GM18909 (cell line): ENCODE data around the gene MIPOL1.
"Not testable (repeated sequence)": the region's sequence is repeated elsewhere in the genome, so short reads cannot be mapped to it uniquely, and the experiment has no call there.

Source experiments
- ATAC-seq: cut with Tn5 transposase; IDR thresholded peaks from one replicate; pipeline ENCODE4 v1.9.1; 2021; ENCODE audit warnings: mild to moderate bottlenecking; ENCODE audit not compliant: unreplicated experiment, poor library complexity

Gene MIPOL1

DNA sequence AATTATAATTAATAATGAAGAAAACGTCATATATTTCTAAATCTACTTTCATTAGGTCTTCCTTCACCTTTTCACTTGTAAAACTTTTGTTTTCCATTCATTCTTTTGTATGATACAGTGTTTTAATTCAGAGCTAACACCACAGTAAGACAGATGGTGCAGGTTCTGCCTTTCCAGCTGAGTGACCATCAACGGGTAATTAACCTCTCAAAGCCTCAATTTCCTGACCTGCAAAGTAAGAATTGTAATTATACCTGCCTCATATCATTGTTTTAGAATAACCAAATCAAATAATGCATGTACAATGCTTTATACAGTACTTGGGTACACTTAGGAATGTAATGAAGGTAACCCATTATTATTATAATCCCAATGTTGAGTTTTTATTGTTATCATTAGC, 239.8 kb downstream of the MIPOL1 start:
- no peak for ATAC-seq

DNA sequence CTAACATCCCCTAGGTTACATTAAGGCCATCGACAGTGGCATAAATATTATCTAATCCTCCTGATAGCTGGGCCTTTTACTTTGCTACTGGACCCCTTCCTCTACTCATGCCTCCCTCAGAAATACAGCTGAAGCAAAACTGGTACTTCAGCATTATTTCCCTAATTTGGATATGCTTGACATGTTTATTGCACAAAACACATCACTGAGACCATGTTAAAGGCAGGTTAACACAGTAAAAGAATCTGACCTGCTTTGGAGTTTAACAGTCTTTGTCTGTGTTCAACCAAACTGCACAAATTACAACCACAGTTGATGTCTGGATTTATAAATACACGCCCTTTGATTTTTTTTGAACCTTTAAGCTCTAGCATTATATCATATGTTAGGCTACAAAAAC, 240.7 kb downstream of the MIPOL1 start:
- no peak for ATAC-seq

DNA sequence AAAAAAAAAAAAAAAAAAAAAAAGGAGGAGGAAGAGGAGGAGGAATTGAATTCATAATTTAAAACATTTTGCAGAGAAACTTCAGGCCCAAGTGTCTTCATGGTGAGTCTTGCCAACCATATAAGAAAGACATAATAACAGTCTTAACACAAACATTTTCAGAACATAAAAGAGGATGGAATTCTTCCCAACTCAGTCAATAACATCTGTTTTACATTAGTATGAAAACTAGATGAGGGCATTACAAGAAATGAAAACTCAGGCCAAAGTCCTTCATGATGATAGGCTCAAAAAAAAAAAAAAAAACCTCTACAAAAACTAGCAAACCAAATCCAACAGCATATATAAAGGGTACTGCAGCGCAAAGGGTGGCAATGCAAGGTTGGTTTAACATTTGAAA, 245.7 kb downstream of the MIPOL1 start:
- ATAC-seq, result no peak

DNA sequence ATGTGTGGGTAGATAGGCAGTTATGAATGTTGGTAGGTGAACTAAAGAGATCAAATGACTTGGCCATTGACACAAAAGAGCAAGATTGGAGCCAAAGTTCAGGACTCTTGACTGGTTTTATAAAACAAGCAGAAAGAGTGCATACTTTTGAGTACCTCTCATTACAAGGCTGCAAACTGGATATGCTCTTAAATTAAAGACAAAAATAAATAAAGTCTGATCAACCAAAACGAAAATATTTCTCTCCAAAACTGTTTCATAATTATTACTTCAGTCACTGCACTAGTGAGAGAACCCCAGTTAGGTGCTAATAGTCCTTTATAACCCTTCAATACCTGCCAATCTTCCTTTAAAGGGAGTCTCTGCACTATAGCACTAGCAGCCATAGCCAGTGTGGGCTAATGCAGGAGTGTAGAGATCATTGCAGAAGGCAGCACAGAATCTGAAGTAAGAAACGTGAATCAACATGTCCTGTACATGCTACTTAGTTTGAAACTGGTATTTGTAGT, 250.2 kb downstream of the MIPOL1 start:
- ATAC-seq, result no peak

DNA sequence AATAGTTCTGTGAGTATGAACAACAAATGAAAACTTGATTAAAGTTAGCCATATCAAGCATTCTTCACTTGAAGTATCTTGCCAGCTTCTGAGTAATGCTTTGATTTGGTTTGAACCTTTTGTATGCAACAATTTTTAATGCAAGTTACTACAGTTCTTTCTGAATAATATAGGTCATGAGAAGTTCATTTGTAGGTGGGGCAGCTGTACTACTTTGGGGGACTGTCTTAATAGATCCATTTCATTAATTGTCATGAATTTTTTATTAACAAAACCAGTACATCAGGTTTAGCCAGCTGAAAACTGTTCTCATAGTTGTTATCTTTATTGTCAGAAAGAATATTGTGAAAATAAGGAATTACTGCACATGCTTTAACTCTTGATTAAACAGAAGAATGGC, 254.6 kb downstream of the MIPOL1 start:
- ATAC-seq, result no peak

DNA sequence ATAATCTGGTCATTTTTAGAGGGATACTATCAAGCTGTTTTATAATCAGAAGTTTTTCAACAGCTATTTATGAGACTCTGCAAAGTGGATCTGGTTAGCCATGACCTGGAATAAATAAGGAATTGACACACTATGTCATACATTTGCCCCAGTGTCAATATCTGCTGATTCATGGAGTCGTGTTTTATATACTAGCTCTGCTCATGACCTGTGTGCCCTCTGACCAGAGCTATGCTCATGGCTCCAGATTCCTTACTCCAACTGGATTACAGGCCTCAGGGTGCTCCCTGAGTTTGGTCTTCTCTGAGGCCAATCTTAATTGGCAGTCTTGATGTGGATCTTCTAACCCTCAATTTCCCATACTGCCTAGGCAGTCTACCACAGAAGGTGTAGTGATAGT, 256.2 kb downstream of the MIPOL1 start:
- ATAC-seq, result no peak

DNA sequence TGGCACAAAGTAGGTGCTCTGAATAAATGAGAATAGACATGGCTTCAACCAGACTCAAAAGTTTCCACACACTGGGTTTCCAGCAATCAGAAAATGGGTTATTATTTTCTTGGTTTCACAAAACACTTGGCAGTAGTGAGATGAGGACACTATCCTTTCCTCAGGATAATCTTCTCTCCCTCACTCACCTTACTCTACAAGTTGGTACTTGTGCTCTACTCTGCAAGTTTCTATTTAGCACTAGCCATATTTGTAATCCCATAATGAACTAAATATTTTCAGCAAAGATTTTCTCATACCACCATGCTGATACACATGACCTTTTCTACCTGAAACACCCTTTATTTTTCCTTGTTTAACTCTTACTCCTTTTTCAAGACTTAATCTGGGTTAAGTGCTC, 259.6 kb downstream of the MIPOL1 start:
- no peak for ATAC-seq

DNA sequence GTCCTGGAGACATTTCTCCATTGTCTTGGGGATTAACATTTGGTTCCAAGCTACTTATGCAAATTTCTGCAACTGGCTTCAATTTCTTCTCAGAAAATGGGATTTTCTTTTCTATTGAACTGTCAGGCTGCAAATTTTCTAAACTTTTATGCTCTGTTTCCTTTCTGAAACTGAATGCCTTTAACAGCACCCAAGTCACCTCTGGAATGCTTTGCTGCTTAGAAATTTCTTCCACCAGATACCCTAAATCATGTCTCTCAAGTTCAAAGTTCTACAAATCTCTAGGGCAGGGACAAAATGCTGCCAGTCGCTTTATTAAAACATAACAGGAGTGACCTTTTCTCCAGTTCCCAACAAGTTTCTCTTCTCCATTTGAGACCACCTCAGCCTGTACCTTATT, 264.7 kb downstream of the MIPOL1 start:
- not testable (repeated sequence) for ATAC-seq

DNA sequence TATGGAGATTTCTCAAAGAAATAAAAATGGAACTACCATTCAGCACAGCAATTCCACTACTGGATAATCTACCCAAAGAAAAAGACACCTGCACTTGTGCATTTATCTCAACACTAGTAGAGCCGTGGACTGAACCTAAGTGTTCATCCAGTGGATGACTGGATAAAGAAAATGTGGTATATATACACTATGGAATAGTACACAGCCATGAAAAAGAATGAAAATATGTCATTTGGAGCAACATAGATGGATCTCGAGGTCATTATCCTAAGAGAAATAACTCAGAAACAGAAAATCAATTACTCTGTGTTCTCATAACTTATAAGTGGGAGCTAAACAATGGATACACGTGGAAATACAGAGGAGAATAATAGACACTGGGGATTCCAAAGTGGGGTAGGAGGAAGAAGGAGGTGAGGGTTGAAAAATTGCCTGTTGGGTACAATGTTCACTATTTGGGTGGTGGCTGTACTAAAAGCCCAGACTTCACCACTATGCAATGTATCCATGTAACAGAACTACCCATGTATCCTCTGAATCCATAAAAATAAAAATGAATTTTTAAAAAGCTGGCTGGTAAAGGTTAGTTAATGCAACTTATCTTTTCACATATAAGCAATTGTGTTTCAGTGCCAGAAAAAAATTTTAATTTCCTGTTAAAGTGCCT, 266.6 kb downstream of the MIPOL1 start:
- no peak for ATAC-seq

DNA sequence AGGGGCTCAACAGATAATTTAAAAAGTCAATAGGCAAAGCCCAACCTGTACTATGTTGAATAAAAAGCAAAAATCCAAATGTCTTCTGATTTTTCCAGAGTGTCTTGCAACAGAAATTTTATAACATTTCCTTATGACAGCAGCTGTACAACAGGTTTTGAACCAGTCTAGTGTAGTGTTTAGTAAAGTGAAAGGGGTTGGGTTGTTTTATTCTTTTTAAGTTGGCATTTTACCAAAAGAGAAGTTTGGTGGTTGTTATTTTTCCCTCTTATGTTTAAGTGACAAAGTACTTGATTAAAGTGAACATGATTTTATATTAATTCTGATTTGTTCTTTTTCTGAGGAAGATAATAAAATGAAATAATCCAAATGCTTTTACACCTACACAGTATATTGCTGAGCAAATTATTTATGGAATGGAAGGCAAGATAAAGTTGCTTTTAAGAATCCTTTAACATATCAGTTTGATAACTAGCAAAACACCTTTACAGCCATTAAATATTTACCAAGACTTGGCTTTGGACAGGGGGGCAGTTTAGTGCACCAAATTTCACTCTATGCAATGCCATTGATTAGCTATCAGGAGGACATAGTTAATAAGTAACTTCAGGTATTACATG, 268.4 kb downstream of the MIPOL1 start:
- ATAC-seq, result no peak

DNA sequence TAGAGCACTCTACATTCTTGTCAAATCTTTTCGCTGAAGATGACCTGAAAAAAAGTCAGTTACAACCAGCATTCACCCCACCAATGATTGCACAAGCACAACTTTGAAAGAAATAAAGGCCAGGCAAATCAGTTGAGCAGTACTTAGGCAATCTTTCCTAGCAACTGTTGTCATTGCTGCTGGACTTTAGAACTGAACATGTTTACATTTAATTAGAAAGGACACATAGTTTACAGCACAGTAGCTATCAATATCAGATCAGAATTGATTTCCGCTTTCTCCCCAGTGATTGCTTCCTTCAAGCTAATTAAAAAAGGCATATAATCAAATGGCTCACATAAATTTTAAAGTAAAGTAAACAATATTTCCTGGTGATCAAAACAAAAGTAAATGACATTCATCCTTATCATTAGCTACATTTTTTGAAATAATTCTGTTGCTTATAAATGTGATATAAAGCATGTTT, 268.9 kb downstream of the MIPOL1 start:
- ATAC-seq, result no peak

DNA sequence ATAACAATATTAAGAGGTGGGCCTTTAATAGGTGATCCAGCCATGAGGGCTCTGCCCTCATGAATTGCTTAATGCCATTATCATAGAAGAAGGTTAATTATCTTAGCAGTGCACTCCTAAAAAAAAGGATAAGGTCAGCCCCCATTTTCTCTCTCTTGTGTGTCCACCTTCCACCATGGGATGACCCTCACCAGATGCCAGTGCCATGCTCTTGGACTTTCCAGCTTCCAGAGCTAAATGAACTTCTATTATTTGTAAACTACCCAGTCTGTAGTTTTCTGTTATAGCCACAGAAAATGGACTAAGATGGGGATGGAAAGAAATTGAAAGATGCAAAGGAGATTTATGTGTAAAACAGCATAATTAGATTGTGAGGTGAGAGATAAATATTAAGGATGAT, 271.9 kb downstream of the MIPOL1 start:
- no peak for ATAC-seq

DNA sequence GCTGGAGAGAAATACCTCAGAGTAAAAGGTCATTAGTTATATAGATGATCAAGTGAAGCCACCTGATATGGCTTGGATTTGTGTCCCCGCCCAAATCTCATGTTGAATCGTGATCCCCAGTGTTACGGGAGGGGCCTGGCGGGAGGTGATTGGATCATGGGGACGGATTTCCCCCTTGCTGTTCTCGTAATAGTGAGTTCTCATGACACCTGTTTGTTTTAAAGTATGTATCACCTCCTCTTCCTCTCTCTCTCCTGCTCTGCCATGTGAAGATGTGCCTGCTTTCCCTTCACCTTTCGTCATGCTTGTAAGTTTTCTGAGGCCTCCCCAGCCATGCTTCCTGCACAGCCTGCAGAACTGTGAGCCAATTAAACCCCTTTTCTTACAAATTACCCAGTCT, 272.5 kb downstream of the MIPOL1 start:
- no peak for ATAC-seq

DNA sequence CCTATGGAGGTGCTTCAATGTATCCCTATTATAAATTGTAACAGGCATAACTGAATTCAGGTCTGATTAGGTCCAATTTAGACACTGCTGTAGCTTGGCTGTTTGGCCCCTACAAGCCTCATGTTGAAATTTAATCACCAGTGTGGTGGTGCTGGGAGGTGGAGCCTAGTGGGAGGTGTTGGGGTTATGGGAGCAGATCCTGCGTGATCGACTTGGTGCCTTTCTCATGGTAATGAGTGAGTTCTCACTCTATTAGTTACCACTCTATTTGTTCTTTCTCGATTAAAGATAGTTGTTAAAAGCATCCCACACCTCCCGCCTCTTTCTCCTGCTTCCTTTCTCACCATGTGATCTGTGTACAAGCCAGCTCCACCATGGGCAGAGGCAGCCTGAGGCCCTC, 275.2 kb downstream of the MIPOL1 start:
- no peak for ATAC-seq

DNA sequence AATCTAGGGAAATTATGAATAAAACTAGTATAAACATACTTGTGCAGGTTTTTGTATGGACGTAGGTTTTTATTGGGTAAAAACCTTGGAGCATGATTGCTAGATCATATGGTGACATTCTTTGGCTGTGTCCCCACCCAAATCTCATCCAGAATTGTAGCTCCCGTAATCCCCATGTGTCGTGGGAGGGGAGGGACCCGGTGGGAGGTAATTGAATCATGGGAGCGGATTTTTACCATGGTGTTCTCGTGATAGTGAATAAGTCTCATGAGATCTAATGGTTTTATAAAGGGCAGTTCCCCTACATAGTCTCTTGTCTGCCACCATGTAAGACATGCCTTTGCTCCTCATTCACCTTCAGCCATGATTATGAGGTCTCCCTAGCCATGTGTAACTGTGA, 276.5 kb downstream of the MIPOL1 start:
- no peak for ATAC-seq

DNA sequence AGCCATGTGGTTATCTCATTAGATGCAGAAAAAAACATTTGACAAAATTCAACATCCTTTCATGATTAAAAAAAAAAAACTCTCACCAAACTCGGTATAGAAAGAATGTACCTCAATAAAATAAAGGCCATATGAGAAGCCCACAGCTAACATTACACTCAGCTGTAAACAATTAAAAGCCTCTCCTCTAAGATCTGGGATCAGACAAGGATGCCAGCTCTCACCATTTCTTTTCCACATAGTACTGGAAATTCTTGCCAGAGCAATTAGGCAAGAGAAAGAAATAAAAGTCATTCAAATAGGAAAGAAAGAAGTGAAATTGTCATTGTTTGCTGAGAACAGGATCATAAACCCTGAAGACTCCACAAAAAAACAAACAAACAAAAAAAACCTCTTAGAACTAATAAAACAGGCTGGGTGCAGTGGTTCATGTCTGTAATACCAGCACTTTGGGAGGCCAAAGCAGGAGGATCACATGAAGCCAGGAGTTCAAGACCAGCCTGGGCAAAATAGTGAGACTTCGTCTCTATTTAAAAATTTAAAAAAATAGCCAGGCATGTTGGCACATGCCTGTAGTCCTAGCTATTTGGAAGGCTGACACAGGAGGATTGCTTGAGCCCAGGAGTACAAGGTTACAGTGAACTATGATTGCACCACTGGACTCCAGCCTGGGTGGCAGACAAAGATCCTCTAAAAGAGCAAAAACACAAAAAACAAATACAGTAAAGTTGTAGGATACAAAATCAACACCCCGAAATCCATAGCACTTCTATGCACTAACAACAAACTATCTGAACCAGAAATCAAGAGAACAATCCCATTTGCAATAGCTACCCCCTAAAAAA, 282.9 kb downstream of the MIPOL1 start:
- no peak for ATAC-seq

DNA sequence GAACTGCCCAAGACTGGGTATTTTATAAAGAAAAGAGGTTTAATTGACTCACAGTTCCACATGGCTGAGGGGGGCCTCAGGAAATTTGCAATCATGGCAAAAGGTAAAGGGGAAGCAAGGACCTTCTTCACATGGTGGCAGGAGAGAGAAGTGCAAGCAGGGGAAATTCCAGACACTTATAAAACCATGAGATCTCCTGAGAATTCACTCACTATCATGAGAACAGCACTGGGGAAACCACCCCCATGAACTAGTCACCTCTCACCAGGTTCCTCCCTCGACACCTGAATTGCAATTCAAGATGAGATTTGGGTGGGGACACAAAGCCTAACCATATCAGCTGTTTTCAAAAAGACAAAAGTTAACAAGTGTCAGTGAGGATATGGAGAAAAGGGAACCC, 284.7 kb downstream of the MIPOL1 start:
- no peak for ATAC-seq

DNA sequence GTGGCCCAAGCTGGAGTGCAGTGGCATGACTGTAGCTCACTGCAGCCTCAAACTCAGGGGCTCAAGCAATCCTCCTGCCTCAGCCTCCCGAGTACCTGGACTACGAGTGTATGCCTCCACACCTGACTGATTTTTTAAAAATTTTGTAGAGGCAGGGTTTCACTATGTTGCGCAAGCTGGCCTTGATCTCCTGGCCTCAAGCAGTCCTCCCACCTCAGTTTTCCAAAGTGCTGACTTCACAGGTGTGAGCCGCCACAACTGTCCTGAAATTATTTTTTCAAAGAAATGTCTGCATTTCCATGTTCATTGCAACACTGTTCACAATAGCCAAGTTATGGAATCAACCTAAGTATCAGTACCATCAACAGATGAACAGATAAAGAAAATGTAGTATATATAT, 285.9 kb downstream of the MIPOL1 start:
- no peak for ATAC-seq

DNA sequence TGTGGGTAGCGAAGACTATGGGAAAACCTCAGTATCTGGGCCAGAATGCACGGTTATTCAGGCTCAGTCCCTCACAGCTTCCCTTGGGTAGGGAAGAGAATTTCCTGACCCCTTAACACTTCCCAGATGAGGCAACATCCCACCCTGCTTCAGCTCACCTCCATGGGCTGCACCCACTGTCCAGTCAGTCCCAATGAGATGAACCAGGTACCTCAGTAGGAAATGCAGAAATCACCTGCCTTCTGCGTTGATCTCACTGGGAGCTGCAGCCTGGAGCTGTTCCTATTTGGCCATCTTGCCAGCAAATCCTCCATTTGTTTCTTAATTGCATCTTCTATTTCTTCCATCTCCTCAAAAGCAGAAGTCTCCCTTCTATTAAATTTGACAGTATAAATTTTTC, 292.9 kb downstream of the MIPOL1 start:
- no peak for ATAC-seq

DNA sequence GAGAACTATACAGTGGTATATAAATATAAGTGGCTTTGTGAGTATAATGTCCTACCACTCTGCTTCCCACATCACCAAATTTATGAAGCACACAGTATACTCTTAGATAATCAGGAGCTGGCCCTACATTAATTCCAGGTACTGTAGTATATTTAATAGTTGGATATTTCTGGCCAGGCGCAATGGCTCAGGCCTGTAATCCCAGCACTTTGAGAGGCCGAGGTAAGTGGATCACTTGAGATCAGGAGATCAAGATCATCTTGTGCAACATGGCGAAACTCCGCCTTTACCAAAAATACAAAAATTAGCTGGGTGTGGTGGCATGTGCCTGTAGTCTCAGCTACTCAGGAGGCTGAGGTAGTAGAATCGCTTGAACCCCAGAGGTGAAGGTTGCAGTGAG, 293.3 kb downstream of the MIPOL1 start:
- no peak for ATAC-seq

DNA sequence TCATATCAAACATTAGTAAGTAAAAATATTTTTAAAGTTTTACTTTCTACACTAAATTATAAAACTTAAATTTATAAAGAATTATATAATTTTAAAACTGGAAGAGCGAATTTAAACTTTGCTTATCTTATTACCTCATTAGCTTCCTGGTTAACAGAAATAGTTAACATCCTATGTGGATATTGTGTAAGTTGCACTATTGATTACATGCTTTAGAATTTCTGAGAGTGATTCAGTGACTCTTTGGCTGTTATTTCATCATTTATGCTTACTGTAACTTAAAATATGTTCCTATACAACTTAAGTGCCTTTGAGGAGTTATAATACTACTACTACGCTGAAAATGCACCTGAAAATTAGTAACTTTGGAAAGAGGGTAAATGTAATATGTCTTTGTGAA, 295.9 kb downstream of the MIPOL1 start:
- ATAC-seq, result no peak
